Loucy (cell line): ENCODE results near the gene JAM2.

Experiments
- EZH2phosphoT487 ChIP-seq: fragments of 200-600 bp; IDR thresholded peaks from 2 replicates; pipeline ENCODE4 v1.6.1; 2018; ENCODE audit warnings: antibody characterized with exemption, mild to moderate bottlenecking, moderate library complexity, borderline replicate concordance
- TF ChIP-seq, protein P1 (sequence below): fragments of 200-600 bp; sonication (generic); conservative IDR thresholded peaks from 2 replicates; pipeline ENCODE4 v1.5.1; 2014; ENCODE audit warnings: mild to moderate bottlenecking, antibody characterized with exemption, low read length

DNA sequence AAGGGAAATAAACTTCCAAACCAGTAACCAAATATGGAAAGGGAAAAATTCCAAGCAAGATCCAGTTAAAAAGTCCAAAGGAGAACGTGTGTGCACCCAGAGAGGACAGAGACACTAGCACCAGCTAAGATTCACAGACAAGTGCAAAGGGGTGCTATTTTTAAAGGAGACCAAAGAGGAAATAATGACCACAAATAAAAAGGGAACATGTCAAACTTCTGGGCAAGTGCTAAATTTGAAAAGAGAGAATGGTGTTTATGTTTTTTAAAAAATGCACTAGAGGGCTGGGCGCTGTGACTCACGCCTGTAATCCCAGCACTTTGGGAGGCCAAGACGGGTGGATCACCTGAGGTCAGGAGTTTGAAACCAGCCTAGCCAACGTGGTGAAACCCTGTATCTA, 8.6 kb downstream of the JAM2 start:
- TF ChIP-seq, protein P1, sequence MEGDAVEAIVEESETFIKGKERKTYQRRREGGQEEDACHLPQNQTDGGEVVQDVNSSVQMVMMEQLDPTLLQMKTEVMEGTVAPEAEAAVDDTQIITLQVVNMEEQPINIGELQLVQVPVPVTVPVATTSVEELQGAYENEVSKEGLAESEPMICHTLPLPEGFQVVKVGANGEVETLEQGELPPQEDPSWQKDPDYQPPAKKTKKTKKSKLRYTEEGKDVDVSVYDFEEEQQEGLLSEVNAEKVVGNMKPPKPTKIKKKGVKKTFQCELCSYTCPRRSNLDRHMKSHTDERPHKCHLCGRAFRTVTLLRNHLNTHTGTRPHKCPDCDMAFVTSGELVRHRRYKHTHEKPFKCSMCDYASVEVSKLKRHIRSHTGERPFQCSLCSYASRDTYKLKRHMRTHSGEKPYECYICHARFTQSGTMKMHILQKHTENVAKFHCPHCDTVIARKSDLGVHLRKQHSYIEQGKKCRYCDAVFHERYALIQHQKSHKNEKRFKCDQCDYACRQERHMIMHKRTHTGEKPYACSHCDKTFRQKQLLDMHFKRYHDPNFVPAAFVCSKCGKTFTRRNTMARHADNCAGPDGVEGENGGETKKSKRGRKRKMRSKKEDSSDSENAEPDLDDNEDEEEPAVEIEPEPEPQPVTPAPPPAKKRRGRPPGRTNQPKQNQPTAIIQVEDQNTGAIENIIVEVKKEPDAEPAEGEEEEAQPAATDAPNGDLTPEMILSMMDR: no peak
- no peak for TF ChIP-seq EZH2phosphoT487
